ENCODE measurements around the gene MLLT3. TPM values are rescaled to one million over a fixed set of nuclear protein-coding genes. Genes with fewer than 3 reads are reported as not detected.

MLLT3 gene
- total RNA-seq, 4 donors from 2014 or later, result 10.2 to 15.3 (median 14.5) TPM

DNA sequence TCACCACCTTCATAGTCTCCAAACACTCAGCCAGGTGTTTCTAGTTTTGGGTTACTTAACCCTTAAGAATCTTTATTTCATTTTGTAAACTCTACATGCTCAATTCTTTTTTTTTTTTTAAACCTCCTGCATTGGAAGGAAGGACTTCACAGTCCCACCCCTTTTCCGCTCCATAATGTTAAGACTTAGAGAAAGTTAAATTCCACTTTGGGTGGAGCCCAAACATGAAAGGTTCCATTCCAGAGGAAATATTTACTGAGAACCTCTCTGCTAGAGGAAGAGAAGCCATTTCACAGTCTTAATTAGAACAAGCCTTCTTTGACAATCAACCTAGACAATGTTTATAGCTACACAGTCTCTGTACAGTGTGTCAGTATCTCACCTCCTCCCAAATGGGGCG, 312.3 kb downstream of the MLLT3 start:
- no peak overlapping the region for H3K27ac ChIP-seq
- H3K9me3 ChIP-seq, result no peaks in the 10 kb centered on the region
- H3K27me3 ChIP-seq, result no peaks in the 10 kb centered on the region
- no peaks in the 10 kb centered on the region for H3K4me1 ChIP-seq
- DNase-seq (ENCODE audit: low spot score in 2 of 2), result no peak
- no peak overlapping the region for H3K4me3 ChIP-seq
- 88 to 94% methylated on average over 2 of the region's 2 CpGs for WGBS, 2 donors
- TF ChIP-seq, protein P1, sequence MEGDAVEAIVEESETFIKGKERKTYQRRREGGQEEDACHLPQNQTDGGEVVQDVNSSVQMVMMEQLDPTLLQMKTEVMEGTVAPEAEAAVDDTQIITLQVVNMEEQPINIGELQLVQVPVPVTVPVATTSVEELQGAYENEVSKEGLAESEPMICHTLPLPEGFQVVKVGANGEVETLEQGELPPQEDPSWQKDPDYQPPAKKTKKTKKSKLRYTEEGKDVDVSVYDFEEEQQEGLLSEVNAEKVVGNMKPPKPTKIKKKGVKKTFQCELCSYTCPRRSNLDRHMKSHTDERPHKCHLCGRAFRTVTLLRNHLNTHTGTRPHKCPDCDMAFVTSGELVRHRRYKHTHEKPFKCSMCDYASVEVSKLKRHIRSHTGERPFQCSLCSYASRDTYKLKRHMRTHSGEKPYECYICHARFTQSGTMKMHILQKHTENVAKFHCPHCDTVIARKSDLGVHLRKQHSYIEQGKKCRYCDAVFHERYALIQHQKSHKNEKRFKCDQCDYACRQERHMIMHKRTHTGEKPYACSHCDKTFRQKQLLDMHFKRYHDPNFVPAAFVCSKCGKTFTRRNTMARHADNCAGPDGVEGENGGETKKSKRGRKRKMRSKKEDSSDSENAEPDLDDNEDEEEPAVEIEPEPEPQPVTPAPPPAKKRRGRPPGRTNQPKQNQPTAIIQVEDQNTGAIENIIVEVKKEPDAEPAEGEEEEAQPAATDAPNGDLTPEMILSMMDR (IDR thresholded peaks at IDR 0.05), result no peak
- TF ChIP-seq EP300 (IDR thresholded peaks at IDR 0.05), result no peak
- TF ChIP-seq POLR2A (IDR thresholded peaks at IDR 0.05), result no peak
- H3K36me3 ChIP-seq, result no peaks in the 10 kb centered on the region

DNA sequence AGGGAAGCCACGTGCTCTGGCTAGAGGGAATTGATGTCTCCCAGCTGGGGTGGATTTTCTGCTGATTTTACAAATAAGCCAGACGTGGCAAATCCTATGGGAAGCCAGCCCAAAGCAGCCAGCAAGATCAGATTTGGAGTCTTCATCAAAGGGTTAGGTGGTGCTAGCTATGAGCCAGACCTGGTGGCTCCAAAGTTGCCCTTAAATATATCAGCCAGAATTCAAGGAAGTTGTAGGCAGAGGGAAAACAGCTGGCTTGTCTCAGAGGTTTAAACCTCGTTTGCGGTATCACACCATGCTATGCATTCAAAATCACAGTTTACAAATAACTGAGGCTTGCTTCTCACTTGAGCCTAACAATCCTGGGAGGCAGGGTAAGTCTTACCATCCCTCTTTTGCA, 313.2 kb downstream of the MLLT3 start:
- no peaks in the 10 kb centered on the region for H3K4me1 ChIP-seq
- TF ChIP-seq, protein P1 (IDR thresholded peaks at IDR 0.05), result no peak
- H3K4me3 ChIP-seq, result no peak overlapping the region
- H3K36me3 ChIP-seq, result no peaks in the 10 kb centered on the region
- H3K9me3 ChIP-seq, result no peaks in the 10 kb centered on the region
- H3K27me3 ChIP-seq, result peaks cover 0 to 2% of the 10 kb centered on the region in 2 donors
- DNase-seq (ENCODE audit: low spot score in 2 of 2), result no peak
- 66 to 79% methylated on average over 4 of the region's 4 CpGs for WGBS, 2 donors
- no peak overlapping the region for H3K27ac ChIP-seq

DNA sequence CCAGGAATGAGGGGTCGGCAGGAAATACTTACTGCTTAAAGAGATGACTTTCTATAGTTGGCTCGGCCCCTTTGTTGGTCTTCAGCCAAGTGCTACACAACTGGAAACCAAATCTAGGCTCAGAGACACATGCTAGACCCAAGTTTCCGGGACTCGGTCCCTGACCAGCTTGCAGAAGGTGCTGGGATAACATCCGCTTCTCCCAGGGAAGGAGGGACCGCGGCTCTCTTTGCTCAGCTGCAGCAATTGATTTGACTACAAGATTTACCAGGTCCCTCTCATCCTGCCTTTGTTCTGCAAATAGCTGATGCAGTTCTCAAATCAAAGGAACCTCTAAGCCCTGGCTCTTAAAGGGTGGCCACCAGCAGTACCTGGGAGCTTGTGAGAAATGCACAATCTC, 314.7 kb downstream of the MLLT3 start:
- no peak for TF ChIP-seq EP300 (IDR thresholded peaks at IDR 0.05)
- no peak for TF ChIP-seq POLR2A (IDR thresholded peaks at IDR 0.05)
- TF ChIP-seq, protein P1 (IDR thresholded peaks at IDR 0.05), result no peak
- DNase-seq (ENCODE audit: low spot score in 2 of 2), result no peak
- Histone ChIP-seq H3K36me3 (no peaks in the 10 kb centered on the region), H3K4me3 (no peak overlapping the region), H3K27ac (no peak overlapping the region), H3K9me3 (no peaks in the 10 kb centered on the region), H3K27me3 (peaks cover 0 to 4% of the 10 kb centered on the region in 2 donors), H3K4me1 (no peaks in the 10 kb centered on the region)
- WGBS, 2 donors, result 16 to 26% methylated on average over 7 of the region's 7 CpGs

DNA sequence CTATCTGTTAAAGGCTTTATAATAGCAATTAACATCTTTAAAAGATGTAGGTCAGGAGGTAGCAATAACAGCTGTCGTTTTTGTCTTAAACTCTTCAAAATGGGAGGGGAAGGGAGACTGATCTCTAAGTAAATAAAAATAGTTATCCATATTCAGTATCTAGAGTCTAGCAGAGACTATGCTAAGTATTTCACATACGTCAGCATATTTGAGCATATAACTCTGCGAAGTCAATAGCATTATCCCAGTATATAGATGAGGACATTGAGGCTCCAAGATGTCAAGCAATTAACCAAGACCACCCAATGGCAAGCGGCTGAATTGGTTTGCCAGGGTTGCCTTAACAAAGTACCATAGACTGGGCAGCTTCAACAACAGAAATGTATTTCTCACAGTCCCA, 316.8 kb downstream of the MLLT3 start:
- TF ChIP-seq EP300 (IDR thresholded peaks at IDR 0.05), result no peak
- TF ChIP-seq, protein P1 (IDR thresholded peaks at IDR 0.05), result no peak
- TF ChIP-seq POLR2A (IDR thresholded peaks at IDR 0.05), result no peak
- no peak overlapping the region for H3K4me3 ChIP-seq
- H3K36me3 ChIP-seq, result no peaks in the 10 kb centered on the region
- DNase-seq (ENCODE audit: low spot score in 2 of 2), result no peak
- H3K27me3 ChIP-seq, result peaks cover 0 to 4% of the 10 kb centered on the region in 2 donors
- H3K4me1 ChIP-seq, result no peaks in the 10 kb centered on the region
- no peak overlapping the region for H3K27ac ChIP-seq
- H3K9me3 ChIP-seq, result no peaks in the 10 kb centered on the region
- WGBS, 2 donors, result 88 to 90% methylated on average over 4 of the region's 4 CpGs

DNA sequence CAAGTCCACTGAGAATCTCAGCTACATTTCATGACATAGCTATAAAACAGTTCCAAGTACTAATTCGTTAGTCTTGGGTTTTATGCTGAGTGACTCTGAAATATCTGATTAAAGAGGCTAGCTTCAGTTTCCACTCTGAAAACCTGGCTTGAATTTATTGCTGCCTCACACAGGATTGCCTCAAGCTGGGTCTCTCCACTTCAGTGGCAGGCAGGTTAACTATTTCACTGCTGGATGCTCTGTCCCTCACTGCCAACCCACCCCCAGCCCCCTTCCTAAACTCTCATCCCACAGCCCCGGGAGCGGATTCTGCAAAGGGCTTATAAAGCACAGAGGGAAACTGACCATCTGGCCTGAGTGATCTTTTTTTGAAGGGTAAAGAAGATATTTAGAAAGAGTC, 318.3 kb downstream of the MLLT3 start:
- no peak overlapping the region for H3K27ac ChIP-seq
- no peak overlapping the region for H3K4me3 ChIP-seq
- TF ChIP-seq, protein P1 (IDR thresholded peaks at IDR 0.05), result no peak
- TF ChIP-seq EP300 (IDR thresholded peaks at IDR 0.05) (no peak), POLR2A (IDR thresholded peaks at IDR 0.05) (no peak)
- H3K4me1 ChIP-seq, result no peaks in the 10 kb centered on the region
- 38% methylated on average over 3 of the region's 3 CpGs for WGBS, 2 donors
- H3K27me3 ChIP-seq, result peaks cover 0 to 4% of the 10 kb centered on the region in 2 donors
- H3K9me3 ChIP-seq, result no peaks in the 10 kb centered on the region
- no peaks in the 10 kb centered on the region for H3K36me3 ChIP-seq
- no peak for DNase-seq (ENCODE audit: low spot score in 2 of 2)
